Nephron progenitor cell (in vitro differentiated cells): ENCODE data around the gene CBLB.

Experiments
- DNase-seq: peaks from one replicate; pipeline ENCODE4 v3.0.0; 2021
- H3K27ac Mint-ChIP-seq: 2 replicates; pipeline ENCODE4 v1.8.0; 2021; ENCODE audit warnings: mild to moderate bottlenecking, moderate library complexity, mixed read lengths
- H3K27me3 Mint-ChIP-seq: 2 replicates; pipeline ENCODE4 v1.8.0; 2021; ENCODE audit warnings: mild to moderate bottlenecking, low read depth, mixed read lengths; ENCODE audit not compliant: poor library complexity
- H3K36me3 Mint-ChIP-seq: 2 replicates; pipeline ENCODE4 v1.8.0; 2021; ENCODE audit warnings: low read depth, mixed read lengths
- H3K4me1 Mint-ChIP-seq: 2 replicates; pipeline ENCODE4 v1.8.0; 2021; ENCODE audit warnings: mixed read lengths
- H3K4me3 Mint-ChIP-seq: 2 replicates; pipeline ENCODE4 v1.8.0; 2021; ENCODE audit warnings: mild to moderate bottlenecking, moderate library complexity, mixed read lengths
- H3K9me3 Mint-ChIP-seq: 2 replicates; pipeline ENCODE4 v1.8.0; 2021; ENCODE audit warnings: mild to moderate bottlenecking, moderate library complexity, mixed read lengths
- CTCF ChIP-seq: fragments of 200-600 bp; sonication (generic); IDR thresholded peaks from 2 replicates; pipeline ENCODE4 v1.5.0; 2021; ENCODE audit warnings: antibody characterized with exemption

CBLB gene

GRCh38 chr3:105676621-105677300, 192.1 kb downstream of the CBLB start:
- Mint-ChIP-seq H3K27ac (no peak overlapping the region), H3K4me1 (no peaks in the 10 kb centered on the region), H3K27me3 (no peaks in the 10 kb centered on the region), H3K36me3 (peaks cover 71% of the 10 kb centered on the region), H3K4me3 (no peak overlapping the region), H3K9me3 (no peaks in the 10 kb centered on the region)
- TF ChIP-seq CTCF = no peak
- DNase-seq = no peak

GRCh38 chr3:105674437-105675065, 194.3 kb downstream of the CBLB start:
- TF ChIP-seq CTCF = no peak
- no peak for DNase-seq
- H3K36me3 Mint-ChIP-seq = peaks cover 62% of the 10 kb centered on the region
- H3K4me1 Mint-ChIP-seq = no peaks in the 10 kb centered on the region
- H3K9me3 Mint-ChIP-seq = no peaks in the 10 kb centered on the region
- H3K4me3 Mint-ChIP-seq = no peak overlapping the region
- H3K27me3 Mint-ChIP-seq = no peaks in the 10 kb centered on the region
- H3K27ac Mint-ChIP-seq = no peak overlapping the region

GRCh38 chr3:105672996-105673395, 195.8 kb downstream of the CBLB start:
- TF ChIP-seq CTCF = no peak
- Mint-ChIP-seq H3K4me1 (no peaks in the 10 kb centered on the region), H3K9me3 (no peaks in the 10 kb centered on the region), H3K36me3 (peaks cover 64% of the 10 kb centered on the region), H3K4me3 (no peak overlapping the region), H3K27me3 (no peaks in the 10 kb centered on the region), H3K27ac (no peak overlapping the region)
- DNase-seq = no peak

- Mint-ChIP-seq H3K4me1 (no peaks in the 10 kb centered on the region), H3K27ac (no peak overlapping the region), H3K27me3 (no peaks in the 10 kb centered on the region), H3K9me3 (no peaks in the 10 kb centered on the region), H3K4me3 (no peak overlapping the region), H3K36me3 (peaks cover 74% of the 10 kb centered on the region)
- no peak for DNase-seq
- TF ChIP-seq CTCF = no peak
Measured at GRCh38 chr3:105662306-105662705, 206.5 kb downstream of the CBLB start.

- Mint-ChIP-seq H3K27me3 (no peaks in the 10 kb centered on the region), H3K27ac (no peak overlapping the region), H3K9me3 (no peaks in the 10 kb centered on the region), H3K4me1 (no peaks in the 10 kb centered on the region), H3K36me3 (peaks cover 66% of the 10 kb centered on the region), H3K4me3 (no peak overlapping the region)
- DNase-seq = no peak
- no peak for TF ChIP-seq CTCF
Measured at GRCh38 chr3:105661461-105661860, 207.4 kb downstream of the CBLB start.
